ENCODE measurements around the gene CHD2. TPM values are rescaled to one million over a fixed set of nuclear protein-coding genes. Genes with fewer than 3 reads are reported as not detected.

The CHD2 gene
- total RNA-seq, 1 donor from 2014 or later = 54.2 TPM

GRCh38 chr15:92887869-92888268 is 12.3 kb upstream of the CHD2 start:
- peaks cover 1% of the 10 kb centered on the region for H3K36me3 ChIP-seq (ENCODE audit: control insufficient read depth, insufficient read depth, low read length)
- DNase-seq (ENCODE audit: low read depth) = no peak

DNA sequence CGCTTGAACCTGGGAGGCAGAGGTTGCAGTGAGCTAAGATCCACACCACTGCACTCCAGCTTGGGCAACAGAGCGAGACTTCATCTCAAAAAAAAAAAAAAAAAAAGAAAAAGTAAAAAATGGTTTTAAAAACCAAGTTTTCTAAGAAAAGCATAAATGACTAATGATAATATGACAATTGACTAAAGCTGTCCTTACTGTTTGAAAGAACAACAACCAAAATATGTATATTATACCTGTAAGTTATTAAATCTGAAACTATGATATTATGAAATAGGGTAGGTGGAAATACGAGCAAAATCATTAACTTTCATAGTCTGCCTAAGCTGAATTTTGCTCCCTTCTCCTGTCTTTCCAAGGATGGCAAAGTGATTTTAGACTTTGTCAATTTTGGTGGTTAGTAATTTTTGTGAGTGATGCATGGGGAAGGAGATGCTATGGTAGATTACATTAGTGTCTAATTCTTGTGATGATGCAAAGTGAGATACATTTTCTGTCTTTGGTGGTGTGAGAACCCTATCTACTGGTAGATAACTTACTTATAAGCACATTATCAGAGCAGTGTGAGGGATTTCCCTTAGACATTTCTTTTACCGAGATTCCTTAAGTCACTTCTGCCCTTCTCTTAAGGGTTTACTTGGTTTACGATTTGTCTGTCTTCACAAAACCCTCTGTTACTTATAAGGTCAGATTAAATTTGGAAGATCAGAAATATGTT is 10.6 kb upstream of the CHD2 start:
- DNase-seq (ENCODE audit: low read depth) = no peak
- H3K36me3 ChIP-seq (ENCODE audit: control insufficient read depth, insufficient read depth, low read length) = peaks cover 1% of the 10 kb centered on the region
- H3K27me3 ChIP-seq (ENCODE audit: control insufficient read depth, insufficient read depth, low read length) = no peaks in the 10 kb centered on the region
- H3K4me3 ChIP-seq (ENCODE audit: low read depth, low read length) = no peak overlapping the region
- TF ChIP-seq, protein P1, sequence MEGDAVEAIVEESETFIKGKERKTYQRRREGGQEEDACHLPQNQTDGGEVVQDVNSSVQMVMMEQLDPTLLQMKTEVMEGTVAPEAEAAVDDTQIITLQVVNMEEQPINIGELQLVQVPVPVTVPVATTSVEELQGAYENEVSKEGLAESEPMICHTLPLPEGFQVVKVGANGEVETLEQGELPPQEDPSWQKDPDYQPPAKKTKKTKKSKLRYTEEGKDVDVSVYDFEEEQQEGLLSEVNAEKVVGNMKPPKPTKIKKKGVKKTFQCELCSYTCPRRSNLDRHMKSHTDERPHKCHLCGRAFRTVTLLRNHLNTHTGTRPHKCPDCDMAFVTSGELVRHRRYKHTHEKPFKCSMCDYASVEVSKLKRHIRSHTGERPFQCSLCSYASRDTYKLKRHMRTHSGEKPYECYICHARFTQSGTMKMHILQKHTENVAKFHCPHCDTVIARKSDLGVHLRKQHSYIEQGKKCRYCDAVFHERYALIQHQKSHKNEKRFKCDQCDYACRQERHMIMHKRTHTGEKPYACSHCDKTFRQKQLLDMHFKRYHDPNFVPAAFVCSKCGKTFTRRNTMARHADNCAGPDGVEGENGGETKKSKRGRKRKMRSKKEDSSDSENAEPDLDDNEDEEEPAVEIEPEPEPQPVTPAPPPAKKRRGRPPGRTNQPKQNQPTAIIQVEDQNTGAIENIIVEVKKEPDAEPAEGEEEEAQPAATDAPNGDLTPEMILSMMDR (IDR thresholded peaks at IDR 0.05; ENCODE audit: insufficient read depth, low read length, poor library complexity, severe bottlenecking) = no peak

More at GRCh38 chr15:92887869-92888268, 12.3 kb upstream of the CHD2 start:
- TF ChIP-seq, protein P1 (IDR thresholded peaks at IDR 0.05; ENCODE audit: insufficient read depth, low read length, poor library complexity, severe bottlenecking) = no peak
- no peaks in the 10 kb centered on the region for H3K27me3 ChIP-seq (ENCODE audit: control insufficient read depth, insufficient read depth, low read length)
- H3K4me3 ChIP-seq (ENCODE audit: low read depth, low read length) = no peak overlapping the region

DNA sequence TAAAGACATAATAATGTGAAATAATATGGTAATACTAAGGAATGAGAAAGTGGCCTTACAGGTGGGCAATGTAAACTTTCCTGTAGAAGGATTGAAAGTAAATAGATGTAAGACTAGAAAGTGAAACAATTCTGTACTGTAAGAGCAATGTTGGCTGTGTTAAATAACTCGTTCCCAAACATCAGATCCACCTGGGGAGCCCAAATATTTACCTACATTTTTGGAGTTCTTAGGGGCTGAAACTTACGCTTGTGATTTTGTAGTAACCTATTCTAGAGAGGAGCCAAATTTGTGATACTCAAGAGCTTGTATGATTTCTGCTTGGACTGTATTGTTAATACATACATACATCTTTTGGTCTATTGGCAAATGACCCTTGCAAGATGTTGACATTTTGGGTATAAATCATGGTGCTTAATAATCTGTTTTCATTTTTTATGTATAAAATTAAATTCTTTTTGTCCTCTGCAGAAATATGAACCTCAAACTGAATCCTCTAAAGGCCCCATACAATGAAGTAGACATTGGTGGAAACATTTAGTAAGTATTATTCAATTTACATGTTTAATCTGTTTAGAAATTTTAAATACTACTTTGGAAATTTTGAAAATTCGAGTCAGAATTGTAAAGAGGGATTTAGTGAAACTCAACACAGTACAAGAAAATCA is 8.5 kb upstream of the CHD2 start:
- Histone ChIP-seq H3K4me3 (ENCODE audit: low read depth, low read length) (no peak overlapping the region), H3K27me3 (ENCODE audit: control insufficient read depth, insufficient read depth, low read length) (no peaks in the 10 kb centered on the region), H3K36me3 (ENCODE audit: control insufficient read depth, insufficient read depth, low read length) (peaks cover 1% of the 10 kb centered on the region)
- DNase-seq (ENCODE audit: low read depth) = no peak
- TF ChIP-seq, protein P1 (IDR thresholded peaks at IDR 0.05; ENCODE audit: insufficient read depth, low read length, poor library complexity, severe bottlenecking) = no peak

- H3K36me3 ChIP-seq (ENCODE audit: control insufficient read depth, insufficient read depth, low read length) = peaks cover 1% of the 10 kb centered on the region
- no peak for DNase-seq (ENCODE audit: low read depth)
- H3K4me3 ChIP-seq (ENCODE audit: low read depth, low read length) = no peak overlapping the region
- no peaks in the 10 kb centered on the region for H3K27me3 ChIP-seq (ENCODE audit: control insufficient read depth, insufficient read depth, low read length)
- TF ChIP-seq, protein P1 (IDR thresholded peaks at IDR 0.05; ENCODE audit: insufficient read depth, low read length, poor library complexity, severe bottlenecking) = no peak
These were observed 7.9 kb upstream of the CHD2 start for GRCh38 chr15:92892201-92892555.

DNA sequence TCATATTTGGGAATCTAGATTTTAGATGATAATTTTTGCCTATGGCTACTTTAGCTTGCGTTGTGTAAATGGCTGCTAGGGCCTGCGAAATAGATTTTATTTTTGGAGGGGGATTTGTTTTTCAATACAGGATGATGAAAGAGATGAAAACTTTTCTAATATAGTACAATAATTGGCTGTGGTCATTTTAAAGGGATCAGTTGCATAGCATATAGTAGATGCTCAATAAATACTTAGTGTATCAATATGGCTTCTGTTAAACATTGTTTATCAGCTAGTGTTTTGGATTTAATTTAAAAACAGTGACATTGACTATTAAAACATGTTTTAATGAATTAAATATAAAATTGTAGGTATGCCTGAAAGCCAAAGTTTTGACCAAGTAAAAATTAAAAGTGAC is 6.9 kb upstream of the CHD2 start:
- DNase-seq (ENCODE audit: low read depth) = no peak
- Histone ChIP-seq H3K27me3 (ENCODE audit: control insufficient read depth, insufficient read depth, low read length) (no peaks in the 10 kb centered on the region), H3K36me3 (ENCODE audit: control insufficient read depth, insufficient read depth, low read length) (no peaks in the 10 kb centered on the region), H3K4me3 (ENCODE audit: low read depth, low read length) (no peak overlapping the region)
- TF ChIP-seq, protein P1 (IDR thresholded peaks at IDR 0.05; ENCODE audit: insufficient read depth, low read length, poor library complexity, severe bottlenecking) = no peak

Measured in kidney epithelial cell (primary cell).